GM19372 (cell line): ENCODE data around the gene STX18.

Experiments used
- ATAC-seq: cut with Tn5 transposase; IDR thresholded peaks from one replicate; pipeline ENCODE4 v1.9.1; 2021; ENCODE audit warnings: mild to moderate bottlenecking, low read depth, moderate library complexity; ENCODE audit not compliant: unreplicated experiment

Gene STX18

DNA sequence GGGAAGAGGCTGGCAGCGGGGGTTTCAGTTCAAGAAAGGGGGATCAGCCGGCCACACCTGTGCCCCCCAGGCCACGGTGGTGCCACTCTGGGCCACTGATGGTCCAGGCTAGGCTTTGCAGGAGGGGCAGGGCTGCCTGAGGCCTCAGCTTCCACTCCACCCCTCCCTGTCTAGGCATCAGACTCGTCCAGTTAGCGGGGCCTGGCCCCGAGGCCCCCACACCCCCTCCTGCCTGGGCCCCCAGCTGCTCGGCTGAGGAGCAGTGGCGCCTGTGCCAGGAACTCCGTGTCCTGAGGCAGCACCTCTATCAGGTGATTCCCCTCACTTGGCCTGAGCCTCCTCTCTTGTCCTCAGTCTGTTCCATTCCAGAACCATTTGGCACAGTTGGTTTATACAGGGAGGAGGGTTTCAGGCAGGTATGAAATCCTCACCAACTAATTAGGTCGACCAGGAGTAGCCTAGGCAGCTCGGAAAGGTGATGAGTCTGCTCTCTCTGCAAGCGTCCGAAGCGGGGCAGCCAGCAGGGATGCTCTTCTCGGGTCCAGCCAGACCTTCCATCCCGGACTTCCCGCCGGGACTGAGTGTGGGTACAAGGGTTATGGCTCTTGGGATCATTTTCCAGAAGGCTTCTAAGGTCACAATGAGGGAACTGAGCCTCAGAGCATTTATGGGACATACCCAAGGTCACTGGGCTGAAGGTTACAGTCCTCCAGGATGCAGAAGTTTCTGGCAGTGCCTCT lies 152.8 kb downstream of the STX18 start:
- no peak for ATAC-seq

DNA sequence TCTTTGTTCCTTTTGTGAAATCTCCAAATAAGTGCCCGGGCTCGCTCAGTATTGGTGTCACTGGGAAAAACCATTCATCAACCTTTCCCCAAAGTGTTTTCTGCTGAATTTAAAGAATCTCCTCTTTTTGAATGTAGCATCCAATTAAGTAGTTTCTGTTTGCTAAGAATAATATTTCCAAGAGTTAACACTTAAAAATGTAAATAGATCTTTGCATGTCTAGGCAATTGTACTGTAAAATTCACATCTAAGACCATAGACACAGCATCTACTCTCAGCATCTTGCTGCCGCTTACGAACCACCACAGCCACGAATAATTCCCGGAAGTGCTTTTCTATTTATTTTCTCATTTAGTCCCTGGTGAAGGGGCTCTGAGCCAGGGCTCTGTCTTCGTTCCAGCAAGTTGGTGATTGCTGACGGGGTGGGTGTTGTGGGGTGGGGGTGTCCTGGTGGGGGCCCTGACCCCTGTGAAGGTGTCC lies 153.5 kb downstream of the STX18 start:
- ATAC-seq: no peak

GRCh38 chr4:4387531-4388310 lies 154.1 kb downstream of the STX18 start:
- no peak for ATAC-seq

GRCh38 chr4:4386736-4387392 lies 155.0 kb downstream of the STX18 start, which contains the start of gene NSG1:
NSG1 (plus strand) TSS chr4:4387102; CDS start chr4:4387630, 528 bp downstream.
- no peak for ATAC-seq

DNA sequence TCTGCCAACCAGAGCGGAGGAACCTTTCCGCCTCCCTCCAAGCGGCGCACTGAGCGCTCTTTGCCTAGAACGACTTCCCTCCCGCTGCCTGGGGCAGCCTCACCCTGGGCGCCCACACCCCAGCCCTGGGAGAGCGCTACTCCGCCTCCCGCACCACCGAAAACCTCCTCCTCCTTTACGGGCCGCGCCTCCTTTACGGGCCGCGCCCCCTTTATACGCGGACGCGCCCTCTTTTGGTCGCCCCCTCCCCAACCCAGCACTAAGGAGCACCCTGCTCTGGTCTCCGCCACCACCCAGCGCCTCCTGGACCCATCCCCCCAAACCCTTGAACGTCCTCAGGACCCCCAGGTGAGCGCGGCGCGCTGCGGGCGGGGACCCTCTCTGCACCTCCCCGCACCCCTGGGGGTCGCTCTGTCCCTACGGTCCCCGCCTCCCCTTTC lies 155.5 kb downstream of the STX18 start:
- no peak for ATAC-seq

DNA sequence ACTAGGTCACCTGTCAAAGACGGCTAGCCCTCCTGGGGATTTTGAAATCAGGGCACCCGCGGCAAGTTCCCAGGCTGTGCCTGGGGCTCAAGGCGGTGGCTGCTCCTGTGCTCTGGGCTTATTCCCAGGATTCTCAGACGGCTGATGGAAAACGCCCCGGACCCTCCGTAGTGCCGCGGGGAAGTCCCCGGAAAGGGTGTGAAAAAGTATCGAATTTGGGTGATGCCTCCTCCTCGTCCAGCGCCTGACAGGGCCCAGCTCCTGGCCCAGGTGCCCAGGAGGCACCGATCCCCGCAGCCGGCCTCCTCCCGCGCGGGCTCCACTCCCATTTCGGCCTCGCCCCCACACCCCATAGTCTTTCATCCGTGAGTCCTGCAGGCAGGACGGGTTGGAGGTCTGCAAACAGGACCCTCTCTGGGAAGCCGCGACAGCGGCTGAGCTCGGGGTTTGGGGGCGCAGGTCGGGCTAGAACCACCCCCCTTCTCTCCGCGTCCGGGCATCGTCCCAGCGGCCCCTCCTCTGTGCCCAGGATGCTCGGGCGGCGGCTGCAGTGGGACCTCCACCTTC lies 156.0 kb downstream of the STX18 start:
- ATAC-seq: no peak

GRCh38 chr4:4384837-4385236 lies 157.0 kb downstream of the STX18 start:
- ATAC-seq: no peak

DNA sequence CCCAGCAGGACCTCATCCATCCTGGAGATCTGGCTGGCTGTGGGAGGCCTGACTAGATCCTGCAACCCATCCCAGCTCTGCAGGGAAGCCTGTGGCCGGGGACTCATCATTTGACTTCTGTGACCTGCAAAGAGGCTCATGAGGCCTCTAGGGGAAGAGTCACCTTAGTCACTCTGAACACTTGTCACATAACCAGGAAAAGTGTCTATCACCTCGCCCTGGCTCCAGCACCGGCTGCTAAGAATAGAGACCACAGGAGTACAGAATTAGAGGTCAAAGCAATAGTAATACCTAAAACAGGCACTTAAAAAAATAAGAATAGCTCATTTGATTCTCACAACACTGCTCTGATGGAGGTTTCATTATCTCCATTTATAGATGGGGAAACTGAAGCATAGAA lies 158.8 kb downstream of the STX18 start:
- ATAC-seq: no peak

- ATAC-seq: no peak
Observed at GRCh38 chr4:4379540-4380087, 162.2 kb downstream of the STX18 start.

GRCh38 chr4:4377732-4378460 lies 164.0 kb downstream of the STX18 start:
- no peak for ATAC-seq

DNA sequence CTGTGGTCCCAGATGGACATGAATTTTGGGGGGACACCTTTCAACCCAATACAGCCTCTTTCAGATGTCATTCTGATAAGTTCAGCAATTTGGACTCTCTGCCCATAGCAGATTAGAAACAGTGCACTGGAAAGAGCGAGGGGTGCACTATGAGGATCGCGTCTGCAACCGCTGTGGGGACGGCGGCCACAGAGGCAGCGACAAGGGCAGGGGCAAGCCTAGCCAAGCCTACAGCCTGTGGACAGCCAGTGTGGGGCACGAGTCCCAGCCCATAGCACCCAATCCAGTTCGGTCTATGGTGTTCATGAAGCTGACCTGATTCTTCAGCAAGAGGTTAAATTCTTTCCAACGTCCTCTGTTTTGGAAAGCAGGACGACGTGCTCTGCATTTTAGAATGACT lies 164.7 kb downstream of the STX18 start:
- no peak for ATAC-seq

GRCh38 chr4:4376074-4376473 lies 165.8 kb downstream of the STX18 start:
- no peak for ATAC-seq

- no peak for ATAC-seq
Observed at GRCh38 chr4:4374388-4375098, 167.3 kb downstream of the STX18 start.
